WTC11 (cell line): ENCODE measurements around the gene OPA1.

Experiments used
- ATF6 ChIP-seq: sonication (generic); formaldehyde crosslinking; IDR thresholded peaks from 2 replicates; pipeline ENCODE4 v1.8.1; 2023; ENCODE audit warnings: mild to moderate bottlenecking, missing genetic modification reagents
- CTCF ChIP-seq: fragments of 200-600 bp; IDR thresholded peaks from 2 replicates; pipeline ENCODE4 v1.8.0; 2022; ENCODE audit warnings: antibody characterized with exemption
- E2F4 ChIP-seq: sonication (generic); formaldehyde crosslinking; IDR thresholded peaks from 2 replicates; pipeline ENCODE4 v1.8.1; 2022; ENCODE audit warnings: low read depth, mild to moderate bottlenecking, moderate library complexity, missing genetic modification reagents, borderline replicate concordance
- ESRRA ChIP-seq: sonication (generic); formaldehyde crosslinking; IDR thresholded peaks from 2 replicates; pipeline ENCODE4 v1.8.1; 2022; ENCODE audit warnings: mild to moderate bottlenecking, missing genetic modification reagents, borderline replicate concordance
- FOXP4 ChIP-seq: sonication (generic); formaldehyde crosslinking; IDR thresholded peaks from 2 replicates; pipeline ENCODE4 v1.8.0; 2022; ENCODE audit warnings: mild to moderate bottlenecking, missing genetic modification reagents
- NFATC4 ChIP-seq: fragments of 250-450 bp; sonication (Bioruptor Pico); IDR thresholded peaks from 2 replicates; pipeline ENCODE4 v1.9.0; 2021; ENCODE audit warnings: mild to moderate bottlenecking
- NR2C2 ChIP-seq: sonication (generic); formaldehyde crosslinking; IDR thresholded peaks from 2 replicates; pipeline ENCODE4 v1.8.0; 2022; ENCODE audit warnings: mild to moderate bottlenecking, missing genetic modification reagents
- SP1 ChIP-seq: sonication (generic); formaldehyde crosslinking; conservative IDR thresholded peaks from 2 replicates; pipeline ENCODE4 v1.8.1; 2022; ENCODE audit warnings: missing genetic modification reagents
- ZNF121 ChIP-seq: sonication (generic); formaldehyde crosslinking; IDR thresholded peaks from 2 replicates; pipeline ENCODE4 v1.8.0; 2023; ENCODE audit warnings: missing genetic modification reagents

- TF ChIP-seq CTCF (no peak), ESRRA (CRISPR knock-in tag) (no peak), ATF6 (CRISPR knock-in tag) (no peak), FOXP4 (no peak), ZNF121 (no peak), E2F4 (CRISPR knock-in tag) (no peak), NFATC4 (CRISPR knock-in tag) (no peak), NR2C2 (CRISPR knock-in tag) (no peak), SP1 (CRISPR knock-in tag) (no peak)
Observed at GRCh38 chr3:193638833-193639232, 45.8 kb downstream of the OPA1 start.
